ENCODE results near the gene GRPEL1. TPM values are rescaled to one million over a fixed set of nuclear protein-coding genes. Genes with fewer than 3 reads are reported as not detected.
A peak's percentile ranks its signal among the peaks of the same experiment; 100 is the strongest.

The GRPEL1 gene
- total and polyA plus RNA-seq, 9 of the 15 experiments (the other 6 are each of a cell fraction or from before 2014, with no cell fraction given), result 43.4 to 192 (median 86.6) TPM

DNA sequence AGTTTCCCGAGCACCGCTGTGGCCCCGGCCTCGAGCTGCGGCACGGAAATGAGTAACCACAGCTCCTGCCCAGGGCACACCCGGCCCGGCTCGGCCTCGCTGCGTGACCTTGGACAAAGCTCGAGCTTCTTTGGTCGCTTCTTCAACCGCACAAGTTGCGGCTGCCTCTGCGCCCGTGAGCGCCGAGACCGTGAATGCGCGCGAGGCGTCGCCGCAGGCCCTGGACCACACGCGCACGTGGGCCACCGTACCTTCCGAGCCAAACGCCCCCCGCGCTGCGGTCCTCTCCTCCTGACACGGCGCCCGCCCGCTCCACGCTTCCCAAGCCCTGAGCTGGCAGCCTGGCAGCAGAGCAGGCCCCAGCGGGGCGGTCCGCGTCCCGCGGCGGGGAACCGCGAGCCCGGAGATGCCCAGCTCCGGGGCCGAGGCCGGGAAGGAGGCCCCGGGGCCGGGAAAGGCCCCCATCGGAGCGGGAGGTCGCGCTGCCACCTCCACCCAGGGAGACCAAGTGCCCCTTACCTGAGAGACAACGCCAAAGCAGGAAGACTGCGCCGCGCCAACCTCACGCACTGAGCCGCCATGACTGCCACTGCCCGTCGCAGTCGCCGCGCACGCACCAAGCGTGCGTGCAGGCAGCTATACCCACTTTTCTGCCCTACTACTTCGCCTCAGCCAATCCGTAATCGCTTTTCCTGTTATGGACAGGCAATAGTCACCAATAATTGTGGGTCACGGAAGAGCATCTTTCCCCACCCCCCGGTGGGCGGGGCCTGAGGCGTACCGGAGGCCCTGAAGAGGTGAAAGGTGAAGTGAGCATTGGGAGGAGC is at the start of gene GRPEL1 (continued):
- TF ChIP-seq MBD2 (IDR thresholded peaks at IDR 0.05; ENCODE audit: borderline replicate concordance, low read depth) (peak; percentile 76; the same call in 1 of the 2 replicates), RCOR1 (IDR thresholded peaks at IDR 0.05; ENCODE audit: borderline replicate concordance in 1 of 2, low read depth in 2 of 2, low read length in 2 of 2) (peak in 1 of 2 experiments; percentile 63; a peak in 1 of 4 replicates), NFIC (IDR thresholded peaks at IDR 0.05) (no peak; the same call in 1 of the 2 replicates), MED1 (CRISPR knock-in tag; IDR thresholded peaks at IDR 0.05; ENCODE audit: borderline replicate concordance) (no peak), RAD51 (IDR thresholded peaks at IDR 0.05; ENCODE audit: borderline replicate concordance, low read depth) (no peak), RBFOX2 (IDR thresholded peaks at IDR 0.05; ENCODE audit: low read depth, low read length) (peak; percentile 99), SP2 (IDR thresholded peaks at IDR 0.05; ENCODE audit: extremely low read depth, low read depth, low read length, poor library complexity, severe bottlenecking) (peak; percentile 54), ESRRB (CRISPR knock-in tag; IDR thresholded peaks at IDR 0.05; ENCODE audit: borderline replicate concordance) (no peak), FOXA3 (CRISPR knock-in tag; conservative IDR thresholded peaks at IDR 0.05 in 1 of 2, IDR thresholded peaks at IDR 0.05 in 1 of 2) (peak in 1 of 2 experiments; percentile 20; a peak in 1 of 4 replicates), ESRRA (IDR thresholded peaks at IDR 0.05; ENCODE audit: borderline replicate concordance, low read depth) (peak; percentile 72), FOS (IDR thresholded peaks at IDR 0.05; ENCODE audit: extremely low read depth, insufficient read length) (peak; percentile 81), TBP (optimal IDR thresholded peaks at IDR 0.05; ENCODE audit: low read depth, low read length) (peak; percentile 93), MECOM (CRISPR knock-in tag; IDR thresholded peaks at IDR 0.05) (peak; percentile 43; the same call in 1 of the 2 replicates), PCBP1 (IDR thresholded peaks at IDR 0.05; ENCODE audit: low read depth, low read length, poor library complexity, severe bottlenecking) (peak; percentile 40)
- TF ChIP-seq, protein P1, sequence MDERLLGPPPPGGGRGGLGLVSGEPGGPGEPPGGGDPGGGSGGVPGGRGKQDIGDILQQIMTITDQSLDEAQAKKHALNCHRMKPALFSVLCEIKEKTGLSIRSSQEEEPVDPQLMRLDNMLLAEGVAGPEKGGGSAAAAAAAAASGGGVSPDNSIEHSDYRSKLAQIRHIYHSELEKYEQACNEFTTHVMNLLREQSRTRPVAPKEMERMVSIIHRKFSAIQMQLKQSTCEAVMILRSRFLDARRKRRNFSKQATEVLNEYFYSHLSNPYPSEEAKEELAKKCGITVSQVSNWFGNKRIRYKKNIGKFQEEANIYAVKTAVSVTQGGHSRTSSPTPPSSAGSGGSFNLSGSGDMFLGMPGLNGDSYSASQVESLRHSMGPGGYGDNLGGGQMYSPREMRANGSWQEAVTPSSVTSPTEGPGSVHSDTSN (CRISPR knock-in tag; IDR thresholded peaks at IDR 0.05; ENCODE audit: low read depth), result peak; percentile 82
- TF ChIP-seq, protein P1 (tag; conservative IDR thresholded peaks at IDR 0.05; ENCODE audit: low read depth), result peak; percentile 97
- TF ChIP-seq, protein P2, sequence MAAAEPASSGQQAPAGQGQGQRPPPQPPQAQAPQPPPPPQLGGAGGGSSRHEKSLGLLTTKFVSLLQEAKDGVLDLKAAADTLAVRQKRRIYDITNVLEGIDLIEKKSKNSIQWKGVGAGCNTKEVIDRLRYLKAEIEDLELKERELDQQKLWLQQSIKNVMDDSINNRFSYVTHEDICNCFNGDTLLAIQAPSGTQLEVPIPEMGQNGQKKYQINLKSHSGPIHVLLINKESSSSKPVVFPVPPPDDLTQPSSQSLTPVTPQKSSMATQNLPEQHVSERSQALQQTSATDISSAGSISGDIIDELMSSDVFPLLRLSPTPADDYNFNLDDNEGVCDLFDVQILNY (CRISPR knock-in tag; IDR thresholded peaks at IDR 0.05), result 0 out of 2 replicates have a peak, but pooled peaks have one; percentile 43
- TF ChIP-seq, protein P3, sequence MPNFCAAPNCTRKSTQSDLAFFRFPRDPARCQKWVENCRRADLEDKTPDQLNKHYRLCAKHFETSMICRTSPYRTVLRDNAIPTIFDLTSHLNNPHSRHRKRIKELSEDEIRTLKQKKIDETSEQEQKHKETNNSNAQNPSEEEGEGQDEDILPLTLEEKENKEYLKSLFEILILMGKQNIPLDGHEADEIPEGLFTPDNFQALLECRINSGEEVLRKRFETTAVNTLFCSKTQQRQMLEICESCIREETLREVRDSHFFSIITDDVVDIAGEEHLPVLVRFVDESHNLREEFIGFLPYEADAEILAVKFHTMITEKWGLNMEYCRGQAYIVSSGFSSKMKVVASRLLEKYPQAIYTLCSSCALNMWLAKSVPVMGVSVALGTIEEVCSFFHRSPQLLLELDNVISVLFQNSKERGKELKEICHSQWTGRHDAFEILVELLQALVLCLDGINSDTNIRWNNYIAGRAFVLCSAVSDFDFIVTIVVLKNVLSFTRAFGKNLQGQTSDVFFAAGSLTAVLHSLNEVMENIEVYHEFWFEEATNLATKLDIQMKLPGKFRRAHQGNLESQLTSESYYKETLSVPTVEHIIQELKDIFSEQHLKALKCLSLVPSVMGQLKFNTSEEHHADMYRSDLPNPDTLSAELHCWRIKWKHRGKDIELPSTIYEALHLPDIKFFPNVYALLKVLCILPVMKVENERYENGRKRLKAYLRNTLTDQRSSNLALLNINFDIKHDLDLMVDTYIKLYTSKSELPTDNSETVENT (CRISPR knock-in tag; IDR thresholded peaks at IDR 0.05), result peak; percentile 84
- TF ChIP-seq, protein P4, sequence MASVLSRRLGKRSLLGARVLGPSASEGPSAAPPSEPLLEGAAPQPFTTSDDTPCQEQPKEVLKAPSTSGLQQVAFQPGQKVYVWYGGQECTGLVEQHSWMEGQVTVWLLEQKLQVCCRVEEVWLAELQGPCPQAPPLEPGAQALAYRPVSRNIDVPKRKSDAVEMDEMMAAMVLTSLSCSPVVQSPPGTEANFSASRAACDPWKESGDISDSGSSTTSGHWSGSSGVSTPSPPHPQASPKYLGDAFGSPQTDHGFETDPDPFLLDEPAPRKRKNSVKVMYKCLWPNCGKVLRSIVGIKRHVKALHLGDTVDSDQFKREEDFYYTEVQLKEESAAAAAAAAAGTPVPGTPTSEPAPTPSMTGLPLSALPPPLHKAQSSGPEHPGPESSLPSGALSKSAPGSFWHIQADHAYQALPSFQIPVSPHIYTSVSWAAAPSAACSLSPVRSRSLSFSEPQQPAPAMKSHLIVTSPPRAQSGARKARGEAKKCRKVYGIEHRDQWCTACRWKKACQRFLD (CRISPR knock-in tag; IDR thresholded peaks at IDR 0.05), result peak; percentile 46; the same call in 1 of the 2 replicates

Measured in K562 (cell line).